Measurements from ENCODE around the gene ACSL6.
"Not testable (repeated sequence)": the region's sequence is repeated elsewhere in the genome, so short reads cannot be mapped to it uniquely, and the experiment has no call there.

Gene ACSL6

DNA sequence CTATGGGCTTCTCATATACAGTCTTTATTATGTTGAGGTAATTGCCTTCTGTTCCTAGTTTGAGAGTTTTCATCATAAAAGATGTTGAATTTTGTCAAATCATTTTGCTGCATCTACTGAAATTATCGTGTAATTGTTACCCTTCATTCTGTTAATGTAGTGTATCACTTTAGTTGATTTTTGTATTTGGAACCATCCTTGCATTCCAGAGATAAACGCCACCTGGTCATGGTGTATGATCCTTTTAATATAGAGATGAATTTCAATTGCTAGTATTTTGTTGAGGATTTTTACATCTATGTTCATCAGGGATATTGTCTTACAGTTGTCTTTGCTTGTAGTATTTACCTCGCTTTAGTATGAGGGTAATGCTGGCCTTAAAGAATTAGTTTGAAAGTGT lies 85.3 kb downstream of the ACSL6 start:
- no peak for DNase-seq

DNA sequence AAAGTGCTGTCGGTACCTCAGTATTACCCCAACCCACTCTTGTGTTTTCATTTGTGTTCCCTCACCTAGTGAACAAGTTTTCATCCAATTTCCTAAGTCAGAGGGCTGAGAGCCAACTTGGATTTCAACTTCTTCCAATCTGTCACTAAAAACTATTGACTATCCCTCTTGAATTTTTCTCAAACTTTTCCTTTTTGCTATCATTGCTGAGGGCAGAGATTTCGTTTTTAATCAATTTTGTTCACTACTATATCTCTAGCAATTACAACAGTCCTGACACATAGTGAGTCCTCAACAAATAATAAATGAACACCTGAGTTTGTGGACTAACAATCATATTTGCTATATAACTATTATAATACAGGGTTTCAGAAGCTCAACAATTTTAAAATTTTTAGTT lies 95.0 kb downstream of the ACSL6 start:
- no peak for DNase-seq

DNA sequence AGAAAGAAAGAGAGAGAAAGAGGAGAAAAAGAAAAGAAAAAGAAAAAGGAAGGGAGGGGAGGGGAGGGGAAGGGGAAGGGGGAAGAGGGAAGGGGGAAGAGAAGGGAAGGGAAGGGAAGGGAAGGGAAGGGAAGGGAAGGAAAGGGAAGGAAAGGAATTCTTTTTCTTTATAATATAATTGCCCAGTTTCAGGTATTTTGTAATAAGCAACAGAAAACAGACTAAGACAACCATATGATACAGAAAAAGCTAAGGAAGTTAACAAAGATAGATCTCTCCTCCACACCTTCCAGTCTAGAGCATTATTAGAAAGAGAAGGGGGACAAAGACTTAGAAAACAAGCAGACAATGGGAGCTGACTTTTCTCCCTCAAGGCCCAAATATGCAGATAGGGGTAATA lies 97.0 kb downstream of the ACSL6 start:
- DNase-seq, result no peak

DNA sequence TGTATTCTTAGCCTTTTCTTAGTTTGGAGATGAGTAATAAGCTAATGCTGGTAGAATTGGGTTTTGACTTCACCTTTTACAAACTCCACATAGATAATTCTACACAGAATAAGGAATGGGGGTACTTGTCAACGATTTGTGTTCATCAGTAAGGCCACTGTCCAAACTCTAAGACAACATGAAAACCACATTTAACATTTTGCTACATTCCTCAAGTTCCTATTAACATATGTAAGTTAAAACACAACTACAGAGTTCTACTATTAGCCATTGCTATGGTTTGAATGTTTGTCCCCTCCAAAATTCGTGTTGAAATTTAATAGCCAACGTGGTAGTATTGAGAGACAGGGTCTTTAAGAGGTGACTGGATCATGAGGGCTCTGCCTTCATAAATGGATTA lies 97.9 kb downstream of the ACSL6 start:
- DNase-seq, result no peak

DNA sequence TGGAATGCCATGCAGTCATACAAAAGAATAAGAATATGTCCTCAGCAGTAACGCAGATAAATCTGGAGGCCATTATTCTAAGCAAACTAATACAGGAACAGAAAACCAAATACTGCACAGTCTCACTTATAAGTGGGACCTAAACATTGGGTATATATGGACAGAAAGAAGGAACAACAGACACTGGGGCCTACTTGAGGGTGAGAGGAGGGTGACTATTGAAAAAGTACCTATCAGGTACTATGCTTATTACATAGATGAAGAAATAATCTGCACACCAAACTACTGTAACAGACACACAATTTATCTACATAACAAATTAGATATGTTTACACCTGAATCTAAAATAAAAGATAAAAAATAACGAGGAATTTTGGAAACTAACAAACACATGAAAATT lies 104.8 kb downstream of the ACSL6 start:
- DNase-seq, result no peak

DNA sequence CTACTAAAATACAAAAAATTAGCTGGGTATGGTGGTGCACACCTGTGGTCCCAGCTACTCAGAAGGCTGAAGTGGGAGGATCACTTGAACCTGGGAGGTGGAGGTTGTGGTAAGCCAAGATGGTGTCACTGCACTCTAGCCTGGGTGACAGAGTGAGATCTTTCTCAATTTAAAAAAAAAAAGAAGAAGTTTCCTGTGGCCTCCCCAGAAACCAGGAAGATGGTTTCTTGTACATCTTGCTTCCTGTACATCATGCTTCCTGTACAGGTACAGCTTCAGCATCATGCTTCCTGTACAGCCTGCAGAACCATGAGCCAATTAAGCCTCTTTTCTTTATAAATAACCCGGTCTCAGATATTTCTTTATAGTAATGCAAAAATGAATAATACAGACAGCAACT lies 109.2 kb downstream of the ACSL6 start:
- not testable (repeated sequence) for DNase-seq
